NCI-H2107 treated with DMSO at 0.1 percent for 48 hours (cell line): ENCODE results near the gene GRHL3.

Experiments
- DNase-seq: peaks from one replicate; lab custom pipeline; 2025; ENCODE audit not compliant: unreplicated experiment; lab: John Stamatoyannopoulos, UW

Gene GRHL3

GRCh38 chr1:24317081-24317480 is 2.1 kb upstream of the GRHL3 start:
- no peak for DNase-seq

- DNase-seq: peak; percentile 25
Observed at GRCh38 chr1:24317956-24318614, 1.1 kb upstream of the GRHL3 start.

- DNase-seq: no peak
Observed at GRCh38 chr1:24318615-24319311, 394 bp upstream of the GRHL3 start.

- no peak for DNase-seq
Observed at GRCh38 chr1:24319962-24320361, 805 bp downstream of the GRHL3 start.

GRCh38 chr1:24321126-24321525 is 2.0 kb downstream of the GRHL3 start:
- DNase-seq: no peak

GRCh38 chr1:24321697-24322469 is 2.7 kb downstream of the GRHL3 start:
- peak; percentile 82 for DNase-seq

- no peak for DNase-seq
Observed at GRCh38 chr1:24322470-24323177, 3.5 kb downstream of the GRHL3 start.

- DNase-seq: no peak
Observed at GRCh38 chr1:24323281-24323680, 4.1 kb downstream of the GRHL3 start.

- DNase-seq: no peak
Observed at GRCh38 chr1:24324903-24325302, 5.7 kb downstream of the GRHL3 start.

GRCh38 chr1:24325587-24326449 is 6.7 kb downstream of the GRHL3 start:
- no peak for DNase-seq

- DNase-seq: no peak
Observed at GRCh38 chr1:24327486-24327885, 8.3 kb downstream of the GRHL3 start.

GRCh38 chr1:24327891-24328290 is 8.7 kb downstream of the GRHL3 start:
- no peak for DNase-seq

- DNase-seq: no peak
Observed at GRCh38 chr1:24329331-24329730, 10.2 kb downstream of the GRHL3 start.

- DNase-seq: no peak
Observed at GRCh38 chr1:24329797-24330543, 10.8 kb downstream of the GRHL3 start.

GRCh38 chr1:24331961-24332673 is 13.0 kb downstream of the GRHL3 start:
- no peak for DNase-seq

GRCh38 chr1:24336075-24336474 is 16.9 kb downstream of the GRHL3 start:
- DNase-seq: no peak

GRCh38 chr1:24337455-24337854 is 18.3 kb downstream of the GRHL3 start:
- DNase-seq: no peak

GRCh38 chr1:24338447-24338846 is 19.3 kb downstream of the GRHL3 start:
- DNase-seq: no peak

- no peak for DNase-seq
Observed at GRCh38 chr1:24339996-24340395, 20.8 kb downstream of the GRHL3 start.
